Measurements from ENCODE around the gene KDM5B.
"Not testable (repeated sequence)": the region's sequence is repeated elsewhere in the genome, so short reads cannot be mapped to it uniquely, and the experiment has no call there.

KDM5B gene

GRCh38 chr1:202834771-202835547 is 26.7 kb upstream of the KDM5B start:
- ATAC-seq (peak; percentile 78), DNase-seq (ENCODE audit: low spot score in 2 of 2) (no peak)
- H3K36me3 Mint-ChIP-seq, result no peaks in the 10 kb centered on the region
- no peaks in the 10 kb centered on the region for H3K9me3 Mint-ChIP-seq
- H3K4me3 Mint-ChIP-seq, result peak overlapping the region; percentile 71
- peaks cover 47% of the 10 kb centered on the region for H3K4me1 Mint-ChIP-seq
- peak overlapping the region; percentile 91 for H3K27ac Mint-ChIP-seq

- no peaks in the 10 kb centered on the region for H3K9me3 Mint-ChIP-seq
- no peak for DNase-seq (ENCODE audit: low spot score in 2 of 2)
- no peak for ATAC-seq
- peaks cover 34% of the 10 kb centered on the region for H3K4me1 Mint-ChIP-seq
- no peak overlapping the region for H3K27ac Mint-ChIP-seq
- H3K36me3 Mint-ChIP-seq, result no peaks in the 10 kb centered on the region
- no peak overlapping the region for H3K4me3 Mint-ChIP-seq
Observed at GRCh38 chr1:202831906-202832305, 23.7 kb upstream of the KDM5B start.

- not testable (repeated sequence) for H3K4me3 Mint-ChIP-seq; H3K36me3 Mint-ChIP-seq; ATAC-seq; H3K9me3 Mint-ChIP-seq; H3K27ac Mint-ChIP-seq; DNase-seq (ENCODE audit: low spot score in 2 of 2); H3K4me1 Mint-ChIP-seq
Observed at GRCh38 chr1:202829223-202829622, 21.0 kb upstream of the KDM5B start.

GRCh38 chr1:202825748-202826147 is 17.5 kb upstream of the KDM5B start:
- Mint-ChIP-seq H3K27ac (no peak overlapping the region), H3K4me3 (no peak overlapping the region), H3K4me1 (no peaks in the 10 kb centered on the region), H3K36me3 (no peaks in the 10 kb centered on the region), H3K9me3 (no peaks in the 10 kb centered on the region)
- no peak for ATAC-seq
- DNase-seq (ENCODE audit: low spot score in 2 of 2), result no peak

GRCh38 chr1:202821467-202821866 is 13.2 kb upstream of the KDM5B start:
- no peak overlapping the region for H3K27ac Mint-ChIP-seq
- H3K4me3 Mint-ChIP-seq, result no peak overlapping the region
- no peak for ATAC-seq
- H3K4me1 Mint-ChIP-seq, result peaks cover 4% of the 10 kb centered on the region
- DNase-seq (ENCODE audit: low spot score in 2 of 2), result no peak
- no peaks in the 10 kb centered on the region for H3K9me3 Mint-ChIP-seq
- no peaks in the 10 kb centered on the region for H3K36me3 Mint-ChIP-seq

GRCh38 chr1:202818819-202819218 is 10.6 kb upstream of the KDM5B start:
- no peak for DNase-seq (ENCODE audit: low spot score in 2 of 2)
- no peak for ATAC-seq
- no peaks in the 10 kb centered on the region for H3K9me3 Mint-ChIP-seq
- no peak overlapping the region for H3K27ac Mint-ChIP-seq
- no peak overlapping the region for H3K4me3 Mint-ChIP-seq
- peaks cover 4% of the 10 kb centered on the region for H3K4me1 Mint-ChIP-seq
- H3K36me3 Mint-ChIP-seq, result no peaks in the 10 kb centered on the region

- no peak overlapping the region for H3K4me3 Mint-ChIP-seq
- H3K4me1 Mint-ChIP-seq, result peaks cover 24% of the 10 kb centered on the region
- no peak for DNase-seq (ENCODE audit: low spot score in 2 of 2)
- H3K36me3 Mint-ChIP-seq, result peaks cover 13% of the 10 kb centered on the region
- H3K27ac Mint-ChIP-seq, result no peak overlapping the region
- ATAC-seq, result no peak
- H3K9me3 Mint-ChIP-seq, result no peaks in the 10 kb centered on the region
Observed at GRCh38 chr1:202815120-202815519, 6.9 kb upstream of the KDM5B start.

GRCh38 chr1:202812176-202813026 is 4.2 kb upstream of the KDM5B start:
- H3K9me3 Mint-ChIP-seq, result no peaks in the 10 kb centered on the region
- H3K4me1 Mint-ChIP-seq, result peaks cover 37% of the 10 kb centered on the region
- DNase-seq (ENCODE audit: low spot score in 2 of 2) (no peak), ATAC-seq (no peak)
- H3K36me3 Mint-ChIP-seq, result peaks cover 13% of the 10 kb centered on the region
- H3K27ac Mint-ChIP-seq, result peak overlapping the region; percentile 88
- peak overlapping the region; percentile 80 for H3K4me3 Mint-ChIP-seq

GRCh38 chr1:202811296-202812175 is 3.3 kb upstream of the KDM5B start:
- ATAC-seq, result peak; percentile 31
- peak in 1 of 2 donors; percentile 33 for DNase-seq (ENCODE audit: low spot score in 2 of 2)
- H3K36me3 Mint-ChIP-seq, result peaks cover 19% of the 10 kb centered on the region
- no peaks in the 10 kb centered on the region for H3K9me3 Mint-ChIP-seq
- H3K4me3 Mint-ChIP-seq, result peak overlapping the region; percentile 80
- peak overlapping the region; percentile 88 for H3K27ac Mint-ChIP-seq
- H3K4me1 Mint-ChIP-seq, result peaks cover 37% of the 10 kb centered on the region

GRCh38 chr1:202810615-202811295 is 2.5 kb upstream of the KDM5B start, which contains the start of gene PCAT6:
TSS of gene PCAT6 (plus strand) at chr1:202810954.
- H3K27ac Mint-ChIP-seq, result peak within 1 kb of the TSS; percentile 88
- no peaks in the 10 kb centered on the region for H3K9me3 Mint-ChIP-seq
- DNase-seq (ENCODE audit: low spot score in 2 of 2) (peak; percentile 79 to 91), ATAC-seq (peak; percentile 84)
- peaks cover 24% of the 10 kb centered on the region for H3K36me3 Mint-ChIP-seq
- peaks cover 43% of the 10 kb centered on the region for H3K4me1 Mint-ChIP-seq
- peak within 1 kb of the TSS; percentile 80 for H3K4me3 Mint-ChIP-seq

GRCh38 chr1:202810193-202810614 is 2.0 kb upstream of the KDM5B start:
- H3K36me3 Mint-ChIP-seq, result peaks cover 24% of the 10 kb centered on the region

GRCh38 chr1:202809597-202810159 is 1.5 kb upstream of the KDM5B start:
- peaks cover 50% of the 10 kb centered on the region for H3K4me1 Mint-ChIP-seq

More at GRCh38 chr1:202810193-202810614, 2.0 kb upstream of the KDM5B start:
- H3K4me1 Mint-ChIP-seq, result peaks cover 49% of the 10 kb centered on the region
- H3K4me3 Mint-ChIP-seq, result peak overlapping the region; percentile 80
- H3K27ac Mint-ChIP-seq, result peak overlapping the region; percentile 88
- ATAC-seq (no peak), DNase-seq (ENCODE audit: low spot score in 2 of 2) (no peak)
- no peaks in the 10 kb centered on the region for H3K9me3 Mint-ChIP-seq

GRCh38 chr1:202807451-202807925 is 733 bp downstream of the KDM5B start:
- Mint-ChIP-seq H3K4me1 (peaks cover 64% of the 10 kb centered on the region), H3K36me3 (peaks cover 24% of the 10 kb centered on the region), H3K27ac (peak overlapping the region; percentile 93), H3K9me3 (no peaks in the 10 kb centered on the region), H3K4me3 (peak overlapping the region; percentile 80)
- DNase-seq (ENCODE audit: low spot score in 2 of 2) (peak; percentile 17 to 68), ATAC-seq (peak; percentile 41)

More at GRCh38 chr1:202809597-202810159, 1.5 kb upstream of the KDM5B start:
- Mint-ChIP-seq H3K36me3 (peaks cover 24% of the 10 kb centered on the region), H3K9me3 (no peaks in the 10 kb centered on the region), H3K4me3 (peak overlapping the region; percentile 80), H3K27ac (no peak overlapping the region)
- ATAC-seq, result no peak
- no peak for DNase-seq (ENCODE audit: low spot score in 2 of 2)
